Esophagus muscularis mucosa (tissue), 4 donors: ENCODE data around the gene PPM1D.
"Not testable (repeated sequence)": the region's sequence is repeated elsewhere in the genome, so short reads cannot be mapped to it uniquely, and the experiment has no call there.

ENCODE experiments used
- EP300 ChIP-seq: sonication (generic); formaldehyde crosslinking; IDR thresholded peaks from one replicate; pipeline ENCODE4 v1.6.1; 2017; ENCODE audit warnings: antibody characterized with exemption
- POLR2A ChIP-seq: fragments of 450-650 bp; IDR thresholded peaks from one replicate; pipeline ENCODE4 v1.6.1; 2017; ENCODE audit warnings: antibody characterized with exemption, moderate library complexity, mild to moderate bottlenecking, low read depth
- TF ChIP-seq, protein P1 (sequence below), 3 experiments: fragments of 200-600 bp in 2 of 3; fragments of 450-650 bp in 1 of 3; sonication (generic) in 2 of 3; IDR thresholded peaks; one replicate each; pipeline ENCODE4 v1.5.1; 2017 to 2019; ENCODE audit warnings: antibody characterized with exemption in 3 of 3, mild to moderate bottlenecking in 2 of 3, moderate library complexity in 1 of 3

DNA sequence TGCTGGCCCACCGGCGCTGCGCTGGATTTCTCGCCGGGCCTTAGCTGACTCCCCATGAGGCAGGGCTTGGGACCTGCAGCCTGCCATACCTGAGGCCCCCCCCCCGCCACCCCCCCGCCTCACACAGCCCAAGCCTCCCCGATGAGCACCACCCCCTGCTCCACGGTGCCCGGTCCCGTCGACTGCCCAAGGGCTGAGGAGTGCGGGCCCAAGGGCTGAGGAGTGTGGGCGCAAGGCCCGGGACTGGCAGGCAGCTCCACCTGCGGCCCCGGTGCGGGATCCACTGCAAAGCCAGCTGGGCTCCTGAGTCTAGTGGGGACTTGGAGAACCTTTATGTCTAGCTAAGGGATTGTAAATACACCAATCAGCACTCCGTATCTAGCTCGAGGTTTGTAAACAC lies 13.8 kb downstream of the PPM1D start:
- TF ChIP-seq, protein P1, sequence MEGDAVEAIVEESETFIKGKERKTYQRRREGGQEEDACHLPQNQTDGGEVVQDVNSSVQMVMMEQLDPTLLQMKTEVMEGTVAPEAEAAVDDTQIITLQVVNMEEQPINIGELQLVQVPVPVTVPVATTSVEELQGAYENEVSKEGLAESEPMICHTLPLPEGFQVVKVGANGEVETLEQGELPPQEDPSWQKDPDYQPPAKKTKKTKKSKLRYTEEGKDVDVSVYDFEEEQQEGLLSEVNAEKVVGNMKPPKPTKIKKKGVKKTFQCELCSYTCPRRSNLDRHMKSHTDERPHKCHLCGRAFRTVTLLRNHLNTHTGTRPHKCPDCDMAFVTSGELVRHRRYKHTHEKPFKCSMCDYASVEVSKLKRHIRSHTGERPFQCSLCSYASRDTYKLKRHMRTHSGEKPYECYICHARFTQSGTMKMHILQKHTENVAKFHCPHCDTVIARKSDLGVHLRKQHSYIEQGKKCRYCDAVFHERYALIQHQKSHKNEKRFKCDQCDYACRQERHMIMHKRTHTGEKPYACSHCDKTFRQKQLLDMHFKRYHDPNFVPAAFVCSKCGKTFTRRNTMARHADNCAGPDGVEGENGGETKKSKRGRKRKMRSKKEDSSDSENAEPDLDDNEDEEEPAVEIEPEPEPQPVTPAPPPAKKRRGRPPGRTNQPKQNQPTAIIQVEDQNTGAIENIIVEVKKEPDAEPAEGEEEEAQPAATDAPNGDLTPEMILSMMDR (IDR thresholded peaks at IDR 0.05), result not testable (repeated sequence)
- TF ChIP-seq EP300, POLR2A: not testable (repeated sequence)
